Natural killer cell (primary cell): ENCODE data around the gene FAM131C. TPM values are rescaled to one million over a fixed set of nuclear protein-coding genes. Genes with fewer than 3 reads are reported as not detected.
"Not testable (repeated sequence)": the region's sequence is repeated elsewhere in the genome, so short reads cannot be mapped to it uniquely, and the experiment has no call there.

Experiments used
- ATAC-seq, 3 donors: fragments of 150-1000 bp in 2 of 3; fragments of 200-7000 bp in 1 of 3; cut with Tn5 transposase; 1 replicate in 1 of 3; 2 replicates in 2 of 3; pipeline ENCODE4 v1.10.0; 2021; ENCODE audit warnings: mild to moderate bottlenecking in 2 of 3, moderate library complexity in 2 of 3
- DNase-seq, 2 donors: peaks; one replicate each; pipeline versions ENCODE4 v3.0.0 to v3.0.0-alpha.2; 2013 to 2021; ENCODE audit warnings: mixed read lengths in 1 of 2
- H3K27ac ChIP-seq: one replicate; pipeline ENCODE4 v1.5.1; 2013; ENCODE audit warnings: mild to moderate bottlenecking, low read length
- H3K27me3 ChIP-seq: one replicate; pipeline ENCODE4 v1.6.1; 2013; ENCODE audit warnings: low read length; ENCODE audit not compliant: control insufficient read depth, insufficient read depth
- H3K36me3 ChIP-seq: one replicate; pipeline ENCODE4 v1.6.1; 2013; ENCODE audit warnings: low read length; ENCODE audit not compliant: control insufficient read depth, insufficient read depth
- H3K4me1 ChIP-seq: one replicate; pipeline ENCODE4 v1.6.1; 2013; ENCODE audit warnings: low read length; ENCODE audit not compliant: control insufficient read depth, insufficient read depth
- H3K4me3 ChIP-seq: one replicate; pipeline ENCODE4 v1.5.1; 2013; ENCODE audit warnings: low read length
- H3K9me3 ChIP-seq: one replicate; pipeline ENCODE4 v1.6.1; 2013; ENCODE audit warnings: low read length; ENCODE audit not compliant: control insufficient read depth, insufficient read depth
- H3K27ac Mint-ChIP-seq, 2 donors: one replicate each; pipeline ENCODE4 v1.8.0; 2022; ENCODE audit warnings: mild to moderate bottlenecking in 2 of 2, mixed read lengths in 2 of 2, moderate library complexity in 1 of 2
- H3K27me3 Mint-ChIP-seq, 2 donors: one replicate each; pipeline ENCODE4 v1.8.0; 2022; ENCODE audit warnings: low read depth in 2 of 2, mixed read lengths in 2 of 2
- H3K36me3 Mint-ChIP-seq: one replicate; pipeline ENCODE4 v1.8.0; 2022; ENCODE audit warnings: mixed read lengths
- H3K4me1 Mint-ChIP-seq, 2 donors: one replicate each; pipeline ENCODE4 v1.8.0; 2022; ENCODE audit warnings: mixed read lengths in 2 of 2
- H3K4me3 Mint-ChIP-seq: one replicate; pipeline ENCODE4 v1.8.0; 2022; ENCODE audit warnings: mild to moderate bottlenecking, moderate library complexity, mixed read lengths
- H3K9me3 Mint-ChIP-seq, 2 donors: one replicate each; pipeline ENCODE4 v1.8.0; 2022; ENCODE audit warnings: mixed read lengths in 2 of 2
- CTCF ChIP-seq: fragments of 200-600 bp; IDR thresholded peaks from one replicate; pipeline ENCODE4 v1.8.0; 2022; ENCODE audit warnings: antibody characterized with exemption
- WGBS: methylation state at CpG from one replicate; pipeline ENCODE4 v1.1.7; 2013; ENCODE audit warnings: missing lambda C conversion rate; ENCODE audit not compliant: insufficient coverage; 5-methylcytosine and 5-hydroxymethylcytosine counted together
- intact Hi-C: fragments of 100-400 bp; cut with micrococcal nuclease; formaldehyde crosslinking; loops from one replicate; pipeline ENCODE4 v1.14.2; 2022
- total RNA-seq, 4 donors: library from RNA; stranded (reverse); fragments of 120-200 nt in 1 of 4; gene quantifications; one replicate each; pipeline versions ENCODE4 v1.2.3 to v1.2.4, GENCODE V29; 2013 to 2022

The FAM131C gene
- total RNA-seq, 3 donors from 2014 or later (not counting 1 experiment from before 2014, with no cell fraction given), result not detected

GRCh38 chr1:16021681-16022080, 51.8 kb downstream of the FAM131C start, which contains the start of gene CLCNKA:
TSS of gene CLCNKA (plus strand) at chr1:16022036. CDS start at chr1:16022620, 584 bp downstream.
- Mint-ChIP-seq H3K36me3 (no peaks in the 10 kb centered on the region), H3K4me1 (no peaks in the 10 kb centered on the region), H3K4me3 (no peak within 1 kb of the TSS), H3K27ac (no peak within 1 kb of the TSS), H3K27me3 (no peaks in the 10 kb centered on the region), H3K9me3 (no peaks in the 10 kb centered on the region)
- 73% methylated on average over 6 of the region's 6 CpGs for WGBS
- H3K27ac ChIP-seq, result no peak within 1 kb of the TSS
- no peaks in the 10 kb centered on the region for H3K9me3 ChIP-seq
- DNase-seq, result no peak
- no peak for TF ChIP-seq CTCF
- H3K36me3 ChIP-seq, result no peaks in the 10 kb centered on the region
- H3K27me3 ChIP-seq, result no peaks in the 10 kb centered on the region
- H3K4me3 ChIP-seq, result no peak within 1 kb of the TSS
- H3K4me1 ChIP-seq, result peaks cover 3% of the 10 kb centered on the region
- intact Hi-C loops, result no loop called here
- no peak for ATAC-seq

GRCh38 chr1:16020878-16021277, 52.6 kb downstream of the FAM131C start:
- H3K27ac Mint-ChIP-seq, H3K4me3 ChIP-seq, H3K4me1 Mint-ChIP-seq, H3K9me3 Mint-ChIP-seq, H3K27me3 ChIP-seq, H3K27me3 Mint-ChIP-seq, H3K4me1 ChIP-seq, DNase-seq, intact Hi-C loops, H3K36me3 Mint-ChIP-seq, H3K36me3 ChIP-seq, H3K27ac ChIP-seq, H3K4me3 Mint-ChIP-seq, ATAC-seq, H3K9me3 ChIP-seq: not testable (repeated sequence)
- WGBS, result 79% methylated on average over 8 of the region's 9 CpGs

GRCh38 chr1:16020325-16020724, 53.1 kb downstream of the FAM131C start:
- Histone ChIP-seq H3K36me3 (no peaks in the 10 kb centered on the region), H3K27ac (no peak overlapping the region), H3K9me3 (no peaks in the 10 kb centered on the region), H3K4me3 (no peak overlapping the region), H3K27me3 (no peaks in the 10 kb centered on the region), H3K4me1 (no peaks in the 10 kb centered on the region)
- H3K4me1 Mint-ChIP-seq, result no peaks in the 10 kb centered on the region
- H3K4me3 Mint-ChIP-seq, result no peak overlapping the region
- ATAC-seq (no peak), DNase-seq (no peak)
- no peak for TF ChIP-seq CTCF
- intact Hi-C loops, result no loop called here
- H3K36me3 Mint-ChIP-seq, result no peaks in the 10 kb centered on the region
- no peaks in the 10 kb centered on the region for H3K9me3 Mint-ChIP-seq
- H3K27me3 Mint-ChIP-seq, result no peaks in the 10 kb centered on the region
- WGBS, result 84% methylated on average over 6 of the region's 6 CpGs
- H3K27ac Mint-ChIP-seq, result no peak overlapping the region

- intact Hi-C loops, result no loop called here
- H3K4me3 ChIP-seq, result no peak overlapping the region
- no peak overlapping the region for H3K27ac ChIP-seq
- H3K27ac Mint-ChIP-seq, result no peak overlapping the region
- ATAC-seq, result no peak
- no peaks in the 10 kb centered on the region for H3K9me3 ChIP-seq
- no peak for DNase-seq
- no peaks in the 10 kb centered on the region for H3K36me3 Mint-ChIP-seq
- WGBS, result 76% methylated on average over 9 of the region's 9 CpGs
- H3K4me3 Mint-ChIP-seq, result no peak overlapping the region
- TF ChIP-seq CTCF, result no peak
- H3K27me3 ChIP-seq, result no peaks in the 10 kb centered on the region
- H3K36me3 ChIP-seq, result no peaks in the 10 kb centered on the region
- no peaks in the 10 kb centered on the region for H3K4me1 Mint-ChIP-seq
- H3K9me3 Mint-ChIP-seq, result no peaks in the 10 kb centered on the region
- H3K4me1 ChIP-seq, result no peaks in the 10 kb centered on the region
- no peaks in the 10 kb centered on the region for H3K27me3 Mint-ChIP-seq
Observed at GRCh38 chr1:16019644-16020277, 53.7 kb downstream of the FAM131C start.
